Ovary (tissue), 3 donors: ENCODE data around the gene KCNG2.

Experiments
- CTCF ChIP-seq, 3 donors: fragments of 450-650 bp in 2 of 3; fragments of 200-600 bp in 1 of 3; IDR thresholded peaks; one replicate each; pipeline versions ENCODE4 v1.5.1 to v1.8.0; 2016 to 2022; ENCODE audit warnings: antibody characterized with exemption in 3 of 3, mild to moderate bottlenecking in 1 of 3
- EP300 ChIP-seq: sonication (generic); formaldehyde crosslinking; IDR thresholded peaks from one replicate; pipeline ENCODE4 v1.6.1; 2017; ENCODE audit warnings: antibody characterized with exemption
- donor health status: DM: no; HTN: no; CAD: no.

DNA sequence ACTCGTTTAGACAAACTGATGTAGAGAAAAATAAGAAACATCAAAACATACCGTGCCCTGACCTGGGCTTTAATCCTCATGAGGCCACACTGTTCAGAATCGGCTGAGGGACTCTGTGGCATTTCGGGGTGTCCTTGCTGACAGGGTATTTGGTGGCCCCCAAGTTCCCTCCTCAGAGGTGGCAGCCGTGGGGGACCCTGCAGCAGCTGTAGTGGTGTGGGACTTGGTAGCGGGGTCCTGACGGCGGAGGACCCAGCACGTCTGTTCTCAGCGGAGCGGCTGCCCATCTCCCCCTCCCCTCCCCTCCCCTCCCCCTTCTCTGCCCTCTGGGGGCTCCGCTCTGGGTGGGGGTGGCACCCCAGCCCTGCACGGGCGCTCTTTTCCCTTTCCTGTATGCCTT is 18.4 kb downstream of the KCNG2 start:
- TF ChIP-seq EP300: no peak
- no peak for TF ChIP-seq CTCF (IDR thresholded peaks at IDR 0.05)
